ENCODE results near the gene RERG.

RERG gene

GRCh38 chr12:15256761-15257160, 35.5 kb upstream of the RERG start:
- TF ChIP-seq, protein P1, sequence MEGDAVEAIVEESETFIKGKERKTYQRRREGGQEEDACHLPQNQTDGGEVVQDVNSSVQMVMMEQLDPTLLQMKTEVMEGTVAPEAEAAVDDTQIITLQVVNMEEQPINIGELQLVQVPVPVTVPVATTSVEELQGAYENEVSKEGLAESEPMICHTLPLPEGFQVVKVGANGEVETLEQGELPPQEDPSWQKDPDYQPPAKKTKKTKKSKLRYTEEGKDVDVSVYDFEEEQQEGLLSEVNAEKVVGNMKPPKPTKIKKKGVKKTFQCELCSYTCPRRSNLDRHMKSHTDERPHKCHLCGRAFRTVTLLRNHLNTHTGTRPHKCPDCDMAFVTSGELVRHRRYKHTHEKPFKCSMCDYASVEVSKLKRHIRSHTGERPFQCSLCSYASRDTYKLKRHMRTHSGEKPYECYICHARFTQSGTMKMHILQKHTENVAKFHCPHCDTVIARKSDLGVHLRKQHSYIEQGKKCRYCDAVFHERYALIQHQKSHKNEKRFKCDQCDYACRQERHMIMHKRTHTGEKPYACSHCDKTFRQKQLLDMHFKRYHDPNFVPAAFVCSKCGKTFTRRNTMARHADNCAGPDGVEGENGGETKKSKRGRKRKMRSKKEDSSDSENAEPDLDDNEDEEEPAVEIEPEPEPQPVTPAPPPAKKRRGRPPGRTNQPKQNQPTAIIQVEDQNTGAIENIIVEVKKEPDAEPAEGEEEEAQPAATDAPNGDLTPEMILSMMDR (IDR thresholded peaks at IDR 0.05; ENCODE audit: insufficient read depth, low read length, poor library complexity, severe bottlenecking) = no peak
- Histone ChIP-seq H3K4me3 (replicated peaks; ENCODE audit: low read depth, low read length) (no peak overlapping the region), H3K36me3 (ENCODE audit: control insufficient read depth, insufficient read depth, low read length) (no peaks in the 10 kb centered on the region), H3K27me3 (replicated peaks; ENCODE audit: control insufficient read depth, insufficient read depth, low read length) (no peaks in the 10 kb centered on the region)
- DNase-seq (ENCODE audit: extremely low read depth, insufficient read length) = no peak

DNA sequence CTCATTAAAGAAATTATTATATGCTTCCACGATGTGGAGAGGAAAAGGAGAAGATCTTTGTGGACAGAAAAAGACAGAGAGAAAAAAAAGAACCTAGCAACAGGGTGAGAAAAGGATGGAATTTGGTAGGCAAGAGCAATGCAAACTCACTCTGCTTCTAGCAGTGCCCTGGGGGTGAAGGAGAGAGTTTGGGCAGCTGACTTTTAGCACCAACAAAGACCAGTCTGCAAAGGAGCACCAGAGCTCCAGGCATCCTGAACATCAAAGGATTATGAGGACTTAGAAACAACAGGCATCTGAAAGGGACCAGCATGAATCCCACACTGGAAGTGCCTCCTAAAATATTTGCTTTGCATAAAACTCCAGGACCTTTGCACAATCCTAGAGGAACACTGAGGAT, 32.8 kb upstream of the RERG start:
- no peaks in the 10 kb centered on the region for H3K36me3 ChIP-seq (ENCODE audit: control insufficient read depth, insufficient read depth, low read length)
- DNase-seq (ENCODE audit: extremely low read depth, insufficient read length) = no peak
- TF ChIP-seq, protein P1 (IDR thresholded peaks at IDR 0.05; ENCODE audit: insufficient read depth, low read length, poor library complexity, severe bottlenecking) = no peak
- H3K27me3 ChIP-seq (replicated peaks; ENCODE audit: control insufficient read depth, insufficient read depth, low read length) = no peaks in the 10 kb centered on the region
- no peak overlapping the region for H3K4me3 ChIP-seq (replicated peaks; ENCODE audit: low read depth, low read length)

DNA sequence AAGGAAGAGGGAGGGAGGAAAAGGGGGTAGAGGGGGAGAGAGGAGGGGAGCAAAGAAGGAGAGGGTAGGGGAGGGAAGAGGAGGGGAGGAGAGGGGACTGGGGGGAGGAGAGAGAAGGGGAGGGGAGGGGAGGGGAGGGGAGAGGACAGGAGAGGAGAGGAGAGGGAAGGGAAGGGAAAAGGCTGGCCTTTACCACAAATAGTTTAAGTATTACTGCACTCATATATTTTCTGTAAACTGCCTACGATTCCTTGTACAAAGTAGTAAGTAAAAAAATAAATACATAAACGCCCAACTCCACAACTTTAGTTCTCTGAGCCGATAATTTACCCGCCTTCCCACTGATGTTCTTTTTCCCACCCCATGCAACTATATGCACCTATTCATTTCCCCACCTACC, 23.7 kb upstream of the RERG start:
- TF ChIP-seq, protein P1 (IDR thresholded peaks at IDR 0.05; ENCODE audit: insufficient read depth, low read length, poor library complexity, severe bottlenecking) = no peak
- DNase-seq (ENCODE audit: extremely low read depth, insufficient read length) = no peak
- no peaks in the 10 kb centered on the region for H3K36me3 ChIP-seq (ENCODE audit: control insufficient read depth, insufficient read depth, low read length)
- H3K27me3 ChIP-seq (replicated peaks; ENCODE audit: control insufficient read depth, insufficient read depth, low read length) = no peaks in the 10 kb centered on the region; the same call in 1 of the 2 replicates
- no peak overlapping the region for H3K4me3 ChIP-seq (replicated peaks; ENCODE audit: low read depth, low read length)

DNA sequence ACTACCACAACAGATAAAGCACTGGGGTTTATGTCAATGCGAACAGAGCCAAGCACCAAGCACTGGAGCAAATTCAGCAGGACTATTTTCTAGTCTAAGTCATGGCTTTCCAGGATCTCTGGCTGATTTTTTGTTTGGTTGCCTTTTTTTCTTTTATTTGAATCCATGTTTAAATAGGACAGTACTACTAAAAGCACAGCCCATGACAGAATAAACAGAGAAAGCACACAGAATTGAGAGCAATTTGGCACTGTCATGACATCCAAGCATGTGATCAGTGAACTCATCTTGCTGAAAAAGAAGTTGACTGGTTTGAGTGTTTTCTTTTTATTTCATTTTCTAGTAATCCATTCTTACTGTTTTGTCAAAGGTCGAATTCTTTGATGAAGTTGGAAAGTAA, 23.1 kb upstream of the RERG start:
- TF ChIP-seq, protein P1 (IDR thresholded peaks at IDR 0.05; ENCODE audit: insufficient read depth, low read length, poor library complexity, severe bottlenecking) = no peak
- Histone ChIP-seq H3K36me3 (ENCODE audit: control insufficient read depth, insufficient read depth, low read length) (no peaks in the 10 kb centered on the region), H3K4me3 (replicated peaks; ENCODE audit: low read depth, low read length) (no peak overlapping the region), H3K27me3 (replicated peaks; ENCODE audit: control insufficient read depth, insufficient read depth, low read length) (no peaks in the 10 kb centered on the region; the same call in 1 of the 2 replicates)
- DNase-seq (ENCODE audit: extremely low read depth, insufficient read length) = no peak

- no peak for DNase-seq (ENCODE audit: extremely low read depth, insufficient read length)
- H3K4me3 ChIP-seq (replicated peaks; ENCODE audit: low read depth, low read length) = no peak overlapping the region
- TF ChIP-seq, protein P1 (IDR thresholded peaks at IDR 0.05; ENCODE audit: insufficient read depth, low read length, poor library complexity, severe bottlenecking) = no peak
- H3K36me3 ChIP-seq (ENCODE audit: control insufficient read depth, insufficient read depth, low read length) = no peaks in the 10 kb centered on the region
- no peaks in the 10 kb centered on the region; the same call in 1 of the 2 replicates for H3K27me3 ChIP-seq (replicated peaks; ENCODE audit: control insufficient read depth, insufficient read depth, low read length)
Measured at GRCh38 chr12:15243102-15243501, 21.9 kb upstream of the RERG start.

GRCh38 chr12:15240898-15241297, 19.7 kb upstream of the RERG start:
- H3K36me3 ChIP-seq (ENCODE audit: control insufficient read depth, insufficient read depth, low read length) = no peaks in the 10 kb centered on the region
- DNase-seq (ENCODE audit: extremely low read depth, insufficient read length) = no peak
- TF ChIP-seq, protein P1 (IDR thresholded peaks at IDR 0.05; ENCODE audit: insufficient read depth, low read length, poor library complexity, severe bottlenecking) = no peak
- H3K4me3 ChIP-seq (replicated peaks; ENCODE audit: low read depth, low read length) = no peak overlapping the region
- no peaks in the 10 kb centered on the region; the same call in 1 of the 2 replicates for H3K27me3 ChIP-seq (replicated peaks; ENCODE audit: control insufficient read depth, insufficient read depth, low read length)
